Activated CD8-positive, alpha-beta memory T cell treated with anti-CD3 and anti-CD28 coated beads for 48 hours (primary cell): ENCODE results near the gene MN1.
"Not testable (repeated sequence)": the region's sequence is repeated elsewhere in the genome, so short reads cannot be mapped to it uniquely, and the experiment has no call there.

ENCODE experiments used
- DNase-seq, 3 experiments: peaks; one replicate each; pipeline ENCODE4 v3.0.0-alpha.2; 2020; ENCODE audit warnings: low read depth in 2 of 3, low spot score in 2 of 3

MN1 gene

GRCh38 chr22:27745809-27746208, 55.7 kb downstream of the MN1 start:
- no peak for DNase-seq

GRCh38 chr22:27745154-27745553, 56.4 kb downstream of the MN1 start:
- no peak for DNase-seq

- not testable (repeated sequence) for DNase-seq
Measured at GRCh38 chr22:27744078-27744477, 57.5 kb downstream of the MN1 start.

- DNase-seq: no peak
Measured at GRCh38 chr22:27740202-27740748, 61.3 kb downstream of the MN1 start.

- no peak for DNase-seq
Measured at GRCh38 chr22:27737521-27737920, 64.0 kb downstream of the MN1 start.

- DNase-seq: no peak
Measured at GRCh38 chr22:27734066-27734465, 67.5 kb downstream of the MN1 start.

GRCh38 chr22:27732841-27733240, 68.7 kb downstream of the MN1 start:
- no peak for DNase-seq

GRCh38 chr22:27732391-27732790, 69.2 kb downstream of the MN1 start:
- DNase-seq: no peak

- no peak for DNase-seq
Measured at GRCh38 chr22:27731621-27732020, 69.9 kb downstream of the MN1 start.

GRCh38 chr22:27730641-27731433, 70.7 kb downstream of the MN1 start:
- DNase-seq: no peak

GRCh38 chr22:27729246-27729645, 72.3 kb downstream of the MN1 start:
- DNase-seq: no peak

GRCh38 chr22:27727673-27728451, 73.7 kb downstream of the MN1 start:
- DNase-seq: no peak

GRCh38 chr22:27726686-27727449, 74.7 kb downstream of the MN1 start:
- no peak for DNase-seq

- DNase-seq: no peak
Measured at GRCh38 chr22:27726331-27726685, 75.2 kb downstream of the MN1 start.

GRCh38 chr22:27725661-27726060, 75.9 kb downstream of the MN1 start:
- no peak for DNase-seq

GRCh38 chr22:27724709-27725108, 76.8 kb downstream of the MN1 start:
- no peak for DNase-seq

- DNase-seq: no peak
Measured at GRCh38 chr22:27724157-27724556, 77.4 kb downstream of the MN1 start.

GRCh38 chr22:27723708-27724107, 77.8 kb downstream of the MN1 start:
- DNase-seq: no peak

GRCh38 chr22:27723158-27723557, 78.4 kb downstream of the MN1 start:
- no peak for DNase-seq

- no peak for DNase-seq
Measured at GRCh38 chr22:27720860-27721259, 80.7 kb downstream of the MN1 start.

GRCh38 chr22:27719535-27720227, 81.9 kb downstream of the MN1 start:
- DNase-seq: no peak
